ENCODE measurements around the gene FRAT1. TPM values are rescaled to one million over a fixed set of nuclear protein-coding genes. Genes with fewer than 3 reads are reported as not detected.

Gene FRAT1
- total and polyA plus RNA-seq, 2 of the 4 experiments (the other 2 are of a cell fraction): 0.54 to 0.89 TPM

DNA sequence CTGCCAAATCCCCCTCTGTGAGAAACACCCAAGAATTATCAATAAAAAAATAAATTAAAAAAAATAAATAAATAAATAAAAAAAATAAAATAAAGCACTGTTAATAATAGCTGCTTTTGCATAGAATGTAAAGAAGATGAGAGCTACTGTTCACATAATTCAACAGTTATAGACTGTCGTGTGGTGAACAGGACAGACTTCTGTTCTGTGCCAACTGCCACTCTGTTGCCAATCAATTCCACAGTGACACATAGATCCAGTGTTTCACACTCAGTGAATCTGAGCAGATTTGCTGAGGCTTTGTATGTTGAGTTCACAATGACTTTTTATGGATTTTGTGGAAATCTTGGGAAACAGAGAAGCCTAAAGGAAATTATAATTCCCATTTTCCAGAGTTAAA lies 41.5 kb upstream of the FRAT1 start:
- Histone ChIP-seq H2AK9ac (replicated peaks; ENCODE audit: low read depth, low read length, poor library complexity) (no peak overlapping the region), H3K14ac (replicated peaks; ENCODE audit: low read depth, low read length) (no peak overlapping the region), H2AK5ac (ENCODE audit: low read depth, low read length) (no peak overlapping the region), H3K4me3 (ENCODE audit: insufficient read depth, low read depth, low read length) (no peak overlapping the region), H4K20me1 (ENCODE audit: insufficient read depth, low read length) (no peaks in the 10 kb centered on the region), H3K9me1 (ENCODE audit: insufficient read depth, low read length) (peaks cover 4% of the 10 kb centered on the region; the same call in 1 of the 2 replicates), H2BK120ac (ENCODE audit: low read depth, low read length) (no peak overlapping the region), H2BK5ac (ENCODE audit: low read depth, low read length, poor library complexity, severe bottlenecking) (no peak overlapping the region), H3K56ac (ENCODE audit: extremely low read depth, insufficient read depth, low read length) (no peak overlapping the region), H4K5ac (ENCODE audit: low read depth, low read length) (no peak overlapping the region), H2BK20ac (ENCODE audit: low read depth, low read length) (no peak overlapping the region; the same call in 1 of the 2 replicates), H3K4ac (ENCODE audit: low read depth, low read length) (no peak overlapping the region), H3K4me1 (ENCODE audit: control insufficient read depth, insufficient read depth, low read length) (peaks cover 6% of the 10 kb centered on the region; the same call in 1 of the 2 replicates), H2AFZ (replicated peaks; ENCODE audit: low read length, poor library complexity) (no peak overlapping the region), H3K4me2 (ENCODE audit: low read depth, low read length) (no peak overlapping the region), H3K18ac (ENCODE audit: low read depth, low read length) (no peak overlapping the region), H4K8ac (ENCODE audit: low read depth in 2 of 2, low read length in 2 of 2) (no peak overlapping the region), H3K27ac (ENCODE audit: insufficient read depth, low read length) (no peak overlapping the region), H4K91ac (ENCODE audit: insufficient read depth, low read depth, low read length) (no peak overlapping the region; the same call in 1 of the 2 replicates), H3K23ac (ENCODE audit: low read depth, low read length) (peak overlapping the region; percentile 31; the same call in 1 of the 2 replicates), H3K36me3 (ENCODE audit: control insufficient read depth, insufficient read depth, low read length) (no peaks in the 10 kb centered on the region), H3K79me1 (ENCODE audit: low read depth in 1 of 2, low read length in 2 of 2) (peaks cover 20 to 36% of the 10 kb centered on the region in 2 experiments; a peak in 3 of 4 replicates), H3K9ac (ENCODE audit: low read depth, low read length) (no peak overlapping the region), H3K9me3 (ENCODE audit: control insufficient read depth, insufficient read depth, low read length) (no peaks in the 10 kb centered on the region), H2BK15ac (ENCODE audit: low read depth, low read length) (no peak overlapping the region), H3K27me3 (ENCODE audit: control insufficient read depth, insufficient read depth, low read length) (no peaks in the 10 kb centered on the region)
- dilution Hi-C loops (cut with HindIII; ENCODE audit: low sequenced_read_pairs, unreplicated experiment) (no loop called here), in situ Hi-C loops (cut with MboI; ENCODE audit: low sequenced_read_pairs) (no loop called here), intact Hi-C loops (cut with micrococcal nuclease) (no loop called here)
- no peak for TF ChIP-seq BHLHE40 (IDR thresholded peaks at IDR 0.05; ENCODE audit: low read depth, low read length)
- no peak for TF ChIP-seq MXI1 (IDR thresholded peaks at IDR 0.05; ENCODE audit: borderline replicate concordance, low read depth, low read length)
- TF ChIP-seq MAFK (IDR thresholded peaks at IDR 0.05; ENCODE audit: low read depth, low read length): no peak
- TF ChIP-seq MAZ (IDR thresholded peaks at IDR 0.05; ENCODE audit: borderline replicate concordance, low read depth, low read length): no peak
- no peak for TF ChIP-seq NFE2L2 (IDR thresholded peaks at IDR 0.05; ENCODE audit: low read depth, low read length)
- TF ChIP-seq FOS (IDR thresholded peaks at IDR 0.05; ENCODE audit: low read depth, low read length): no peak
- TF ChIP-seq, protein P1, sequence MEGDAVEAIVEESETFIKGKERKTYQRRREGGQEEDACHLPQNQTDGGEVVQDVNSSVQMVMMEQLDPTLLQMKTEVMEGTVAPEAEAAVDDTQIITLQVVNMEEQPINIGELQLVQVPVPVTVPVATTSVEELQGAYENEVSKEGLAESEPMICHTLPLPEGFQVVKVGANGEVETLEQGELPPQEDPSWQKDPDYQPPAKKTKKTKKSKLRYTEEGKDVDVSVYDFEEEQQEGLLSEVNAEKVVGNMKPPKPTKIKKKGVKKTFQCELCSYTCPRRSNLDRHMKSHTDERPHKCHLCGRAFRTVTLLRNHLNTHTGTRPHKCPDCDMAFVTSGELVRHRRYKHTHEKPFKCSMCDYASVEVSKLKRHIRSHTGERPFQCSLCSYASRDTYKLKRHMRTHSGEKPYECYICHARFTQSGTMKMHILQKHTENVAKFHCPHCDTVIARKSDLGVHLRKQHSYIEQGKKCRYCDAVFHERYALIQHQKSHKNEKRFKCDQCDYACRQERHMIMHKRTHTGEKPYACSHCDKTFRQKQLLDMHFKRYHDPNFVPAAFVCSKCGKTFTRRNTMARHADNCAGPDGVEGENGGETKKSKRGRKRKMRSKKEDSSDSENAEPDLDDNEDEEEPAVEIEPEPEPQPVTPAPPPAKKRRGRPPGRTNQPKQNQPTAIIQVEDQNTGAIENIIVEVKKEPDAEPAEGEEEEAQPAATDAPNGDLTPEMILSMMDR (conservative IDR thresholded peaks at IDR 0.05; ENCODE audit: low read depth, low read length): no peak
- no peak for TF ChIP-seq SMC3 (IDR thresholded peaks at IDR 0.05; ENCODE audit: low read depth, low read length)
- TF ChIP-seq, protein P2, sequence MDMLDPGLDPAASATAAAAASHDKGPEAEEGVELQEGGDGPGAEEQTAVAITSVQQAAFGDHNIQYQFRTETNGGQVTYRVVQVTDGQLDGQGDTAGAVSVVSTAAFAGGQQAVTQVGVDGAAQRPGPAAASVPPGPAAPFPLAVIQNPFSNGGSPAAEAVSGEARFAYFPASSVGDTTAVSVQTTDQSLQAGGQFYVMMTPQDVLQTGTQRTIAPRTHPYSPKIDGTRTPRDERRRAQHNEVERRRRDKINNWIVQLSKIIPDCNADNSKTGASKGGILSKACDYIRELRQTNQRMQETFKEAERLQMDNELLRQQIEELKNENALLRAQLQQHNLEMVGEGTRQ (IDR thresholded peaks at IDR 0.05; ENCODE audit: low read depth, low read length): no peak
- no peak for TF ChIP-seq CEBPB (IDR thresholded peaks at IDR 0.05; ENCODE audit: low read depth, low read length)
- no peak for DNase-seq
- WGBS, 2 experiments (ENCODE audit: extremely low coverage in 2 of 2, insufficient read length in 1 of 2): no CpG with 5 or more reads among the region's 1 CpG
- POLR2A ChIA-PET (ENCODE audit: unreplicated experiment): no interaction called here
- CTCF ChIA-PET: interaction anchor here (1.6 to 2.2 kb wide), 2 partner anchors 16 to 55 kb away, joined by 11 to 23 read pairs; no protein-coding TSS in a partner anchor
- BruUV-seq (replicated peaks): no TSS peak
- ATAC-seq (ENCODE audit: low read depth): no peak

Measured in IMR-90 (cell line).